ENCODE results near the gene CHST12. TPM values are rescaled to one million over a fixed set of nuclear protein-coding genes. Genes with fewer than 3 reads are reported as not detected.

The CHST12 gene
- total and polyA plus RNA-seq, 2 donors (not counting 1 experiment from before 2014, with no cell fraction given): 25.4 to 27.1 TPM

- H3K9me3 ChIP-seq (ENCODE audit: control extremely low read depth in 1 of 3, control insufficient read depth in 2 of 3, insufficient read depth in 1 of 3, low read length in 2 of 3): no peaks in the 10 kb centered on the region
- TF ChIP-seq EZH2 (IDR thresholded peaks at IDR 0.05; ENCODE audit: borderline replicate concordance, insufficient read depth, low read depth, low read length, poor library complexity, severe bottlenecking) (no peak), CTCF (IDR thresholded peaks at IDR 0.05) (no peak)
- H3K27ac ChIP-seq (ENCODE audit: low read length in 2 of 2): no peak overlapping the region
- WGBS (ENCODE audit: insufficient coverage): 100% methylated on average over 10 of the region's 10 CpGs
- no peak overlapping the region for H3K4me3 Mint-ChIP-seq
- H3K9me3 Mint-ChIP-seq (ENCODE audit: insufficient read depth): no peaks in the 10 kb centered on the region
- H3K79me2 ChIP-seq (ENCODE audit: control insufficient read depth, insufficient read depth, low read length): peaks cover 68% of the 10 kb centered on the region
- H3K4me3 ChIP-seq (ENCODE audit: control extremely low read depth in 1 of 5, extremely low read depth in 1 of 5, insufficient read depth in 1 of 5, low read depth in 2 of 5, low read length in 4 of 5): no peak overlapping the region
- no peak overlapping the region for H2AFZ ChIP-seq (ENCODE audit: insufficient read depth, low read depth, low read length, poor library complexity, severe bottlenecking)
- no peak overlapping the region for H3K27ac Mint-ChIP-seq
- H3K4me1 ChIP-seq (ENCODE audit: control insufficient read depth in 2 of 2, insufficient read depth in 2 of 2, low read length in 2 of 2): no peaks in the 10 kb centered on the region
- no peak overlapping the region for H3K9ac ChIP-seq (ENCODE audit: low read length)
- no peak for DNase-seq
- CTCF ChIA-PET: interaction anchor here (0.7 kb wide), 2 partner anchors 41 to 53 kb away, joined by 3 to 4 read pairs; no protein-coding TSS in a partner anchor
- H3K27me3 Mint-ChIP-seq: no peaks in the 10 kb centered on the region
- no peak overlapping the region for H3K4me2 ChIP-seq (replicated peaks; ENCODE audit: low read depth, low read length, poor library complexity, severe bottlenecking)
- intact Hi-C loops (cut with micrococcal nuclease): no loop called here
- no peaks in the 10 kb centered on the region for H3K4me1 Mint-ChIP-seq
- no peak for ATAC-seq (ENCODE audit: low read depth)
- no peaks in the 10 kb centered on the region for H3K27me3 ChIP-seq (replicated peaks in 1 of 4; ENCODE audit: control extremely low read depth in 1 of 4, control insufficient read depth in 3 of 4, insufficient read depth in 4 of 4, low read length in 3 of 4)
- H4K20me1 ChIP-seq (ENCODE audit: control insufficient read depth, insufficient read depth, low read length, poor library complexity, severe bottlenecking): peaks cover 31% of the 10 kb centered on the region
- POLR2A ChIA-PET: no interaction called here
- peaks cover 7 to 91% of the 10 kb centered on the region in 2 experiments for H3K36me3 ChIP-seq (replicated peaks in 1 of 2; ENCODE audit: control extremely low read depth in 1 of 2, control insufficient read depth in 1 of 2, extremely low read depth in 1 of 2, insufficient read depth in 2 of 2, low read length in 1 of 2)
These were observed 34.3 kb upstream of the CHST12 start for GRCh38 chr7:2369139-2369538.

DNA sequence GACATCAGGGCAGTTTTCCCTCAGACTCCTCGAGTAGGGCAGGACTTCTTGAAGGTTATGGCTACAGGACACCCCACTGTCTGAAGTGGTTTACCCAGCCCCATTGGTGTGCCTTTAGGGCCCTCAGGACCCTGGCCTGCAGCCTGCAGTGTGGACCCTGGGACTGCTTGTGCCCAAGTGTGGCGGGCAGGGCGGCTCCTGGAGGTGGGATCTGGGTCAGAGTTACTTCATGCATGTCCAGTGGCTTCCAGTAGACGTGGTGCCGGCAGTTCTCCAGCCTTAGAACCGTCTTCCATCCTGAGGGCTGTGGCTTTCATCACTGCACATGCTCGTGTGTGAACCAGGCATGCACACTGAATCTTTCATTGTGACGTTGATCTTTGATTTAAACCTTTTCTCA, 32.1 kb upstream of the CHST12 start:
- no peaks in the 10 kb centered on the region for H3K4me1 Mint-ChIP-seq
- CTCF ChIA-PET: no interaction called here
- ATAC-seq (ENCODE audit: low read depth): no peak

More for the DNA sequence above, 32.1 kb upstream of the CHST12 start:
- POLR2A ChIA-PET: no interaction called here
- H3K27ac Mint-ChIP-seq: no peak overlapping the region
- Histone ChIP-seq H3K27ac (ENCODE audit: low read length in 2 of 2) (no peak overlapping the region), H3K79me2 (ENCODE audit: control insufficient read depth, insufficient read depth, low read length) (peaks cover 78% of the 10 kb centered on the region), H3K9ac (ENCODE audit: low read length) (no peak overlapping the region), H3K9me3 (ENCODE audit: control extremely low read depth in 1 of 3, control insufficient read depth in 2 of 3, insufficient read depth in 1 of 3, low read length in 2 of 3) (no peaks in the 10 kb centered on the region), H3K4me2 (replicated peaks; ENCODE audit: low read depth, low read length, poor library complexity, severe bottlenecking) (no peak overlapping the region), H3K4me1 (ENCODE audit: control insufficient read depth in 2 of 2, insufficient read depth in 2 of 2, low read length in 2 of 2) (no peaks in the 10 kb centered on the region), H2AFZ (ENCODE audit: insufficient read depth, low read depth, low read length, poor library complexity, severe bottlenecking) (no peak overlapping the region), H3K36me3 (replicated peaks in 1 of 2; ENCODE audit: control extremely low read depth in 1 of 2, control insufficient read depth in 1 of 2, extremely low read depth in 1 of 2, insufficient read depth in 2 of 2, low read length in 1 of 2) (peaks cover 7 to 91% of the 10 kb centered on the region in 2 experiments), H3K4me3 (ENCODE audit: control extremely low read depth in 1 of 5, extremely low read depth in 1 of 5, insufficient read depth in 1 of 5, low read depth in 2 of 5, low read length in 4 of 5) (no peak overlapping the region), H3K27me3 (replicated peaks in 1 of 4; ENCODE audit: control extremely low read depth in 1 of 4, control insufficient read depth in 3 of 4, insufficient read depth in 4 of 4, low read length in 3 of 4) (no peaks in the 10 kb centered on the region), H4K20me1 (ENCODE audit: control insufficient read depth, insufficient read depth, low read length, poor library complexity, severe bottlenecking) (peaks cover 53% of the 10 kb centered on the region)
- intact Hi-C loops (cut with micrococcal nuclease): no loop called here
- H3K9me3 Mint-ChIP-seq (ENCODE audit: insufficient read depth): no peaks in the 10 kb centered on the region
- DNase-seq: no peak
- TF ChIP-seq CTCF (IDR thresholded peaks at IDR 0.05) (no peak), EZH2 (IDR thresholded peaks at IDR 0.05; ENCODE audit: borderline replicate concordance, insufficient read depth, low read depth, low read length, poor library complexity, severe bottlenecking) (no peak)
- no peak overlapping the region for H3K4me3 Mint-ChIP-seq
- WGBS (ENCODE audit: insufficient coverage): over 99% methylated on average over 7 of the region's 8 CpGs
- no peaks in the 10 kb centered on the region for H3K27me3 Mint-ChIP-seq
